Subcutaneous abdominal adipose tissue (tissue), 5 donors: Measurements from ENCODE around the gene LIPC.

ENCODE experiments used
- H3K27ac ChIP-seq: one replicate; pipeline ENCODE4 v1.7.0; 2013; ENCODE audit warnings: low read depth, mild to moderate bottlenecking, inconsistent platforms, low read length, moderate library complexity
- H3K27me3 ChIP-seq, 5 donors: one replicate each; pipeline ENCODE4 v1.7.0; 2013; ENCODE audit warnings: low read length in 5 of 5, inconsistent platforms in 1 of 5; ENCODE audit not compliant: control insufficient read depth in 5 of 5, insufficient read depth in 4 of 5
- H3K36me3 ChIP-seq, 5 donors: one replicate each; pipeline ENCODE4 v1.7.0; 2013; ENCODE audit warnings: low read length in 5 of 5; ENCODE audit not compliant: control insufficient read depth in 5 of 5, insufficient read depth in 5 of 5
- H3K4me1 ChIP-seq, 5 donors: one replicate each; pipeline ENCODE4 v1.7.0; 2013; ENCODE audit warnings: low read length in 5 of 5, mild to moderate bottlenecking in 3 of 5, moderate library complexity in 1 of 5; ENCODE audit not compliant: control insufficient read depth in 5 of 5, insufficient read depth in 5 of 5
- H3K4me3 ChIP-seq, 5 donors: one replicate each; pipeline ENCODE4 v1.7.0; 2013; ENCODE audit warnings: low read length in 5 of 5, low read depth in 1 of 5
- H3K9ac ChIP-seq, 5 donors: one replicate each; pipeline ENCODE4 v1.7.0; 2013; ENCODE audit warnings: low read length in 5 of 5, mild to moderate bottlenecking in 4 of 5, moderate library complexity in 3 of 5
- H3K9me3 ChIP-seq, 5 donors: one replicate each; pipeline ENCODE4 v1.7.0; 2013; ENCODE audit warnings: low read length in 5 of 5; ENCODE audit not compliant: control insufficient read depth in 5 of 5
- donor health status: healthy.
- donor health status: healthy.
- donor health status: healthy.
- donor health status: healthy.
- donor health status: healthy.

The LIPC gene

GRCh38 chr15:58494567-58494966, 62.8 kb downstream of the LIPC start:
- Histone ChIP-seq H3K4me1 (peaks cover 0 to 14% (median 12%) of the 10 kb centered on the region in 5 donors), H3K27ac (no peak overlapping the region), H3K9me3 (peaks cover 0 to 4% (median 2%) of the 10 kb centered on the region in 5 donors), H3K36me3 (no peaks in the 10 kb centered on the region), H3K9ac (no peak overlapping the region), H3K4me3 (no peak overlapping the region), H3K27me3 (no peaks in the 10 kb centered on the region)

DNA sequence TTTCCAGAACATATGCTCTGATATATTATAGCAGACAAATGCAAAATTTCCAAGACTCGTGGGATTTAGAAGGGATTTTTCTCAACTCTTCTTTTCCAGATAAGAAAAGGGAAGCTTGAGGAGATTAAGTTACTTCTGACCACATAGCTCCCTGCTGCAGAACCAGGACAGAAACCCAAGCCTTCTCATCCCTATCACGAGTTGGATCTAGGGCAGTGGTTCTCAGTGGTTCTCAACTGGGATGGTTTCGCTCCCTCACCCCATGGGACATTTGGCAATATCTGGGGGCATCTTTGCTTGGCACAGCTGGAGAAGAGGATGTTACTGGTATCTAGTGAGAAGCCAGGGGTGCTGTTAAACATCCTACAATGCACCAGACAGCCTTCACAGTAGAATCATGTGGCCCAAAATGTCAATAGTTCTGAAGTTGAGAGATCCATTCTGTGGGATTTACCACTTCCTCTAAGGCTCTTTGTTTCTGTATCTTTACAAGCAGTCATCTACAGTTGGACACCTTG, 64.2 kb downstream of the LIPC start:
- Histone ChIP-seq H3K4me1 (peaks cover 0 to 14% (median 10%) of the 10 kb centered on the region in 5 donors), H3K9me3 (no peaks in the 10 kb centered on the region), H3K36me3 (no peaks in the 10 kb centered on the region), H3K4me3 (no peak overlapping the region), H3K27me3 (no peaks in the 10 kb centered on the region), H3K9ac (no peak overlapping the region), H3K27ac (no peak overlapping the region)

- Histone ChIP-seq H3K9ac (no peak overlapping the region), H3K27ac (no peak overlapping the region), H3K36me3 (no peaks in the 10 kb centered on the region), H3K27me3 (peaks cover 0 to 2% (median 0%) of the 10 kb centered on the region in 5 donors), H3K9me3 (no peaks in the 10 kb centered on the region), H3K4me1 (peaks cover 0 to 4% (median 0%) of the 10 kb centered on the region in 5 donors), H3K4me3 (no peak overlapping the region)
Observed at GRCh38 chr15:58497046-58497785, 65.4 kb downstream of the LIPC start.

- Histone ChIP-seq H3K27ac (no peak overlapping the region), H3K9ac (no peak overlapping the region), H3K9me3 (no peaks in the 10 kb centered on the region), H3K27me3 (peaks cover 0 to 2% (median 0%) of the 10 kb centered on the region in 5 donors), H3K4me3 (no peak overlapping the region), H3K36me3 (no peaks in the 10 kb centered on the region), H3K4me1 (peaks cover 0 to 4% (median 0%) of the 10 kb centered on the region in 5 donors)
Observed at GRCh38 chr15:58498821-58499580, 67.2 kb downstream of the LIPC start.

- H3K27me3 ChIP-seq: peaks cover 0 to 2% (median 0%) of the 10 kb centered on the region in 5 donors
- H3K27ac ChIP-seq: no peak overlapping the region
- peaks cover 0 to 4% (median 0%) of the 10 kb centered on the region in 5 donors for H3K4me1 ChIP-seq
- H3K36me3 ChIP-seq: no peaks in the 10 kb centered on the region
- no peak overlapping the region for H3K9ac ChIP-seq
- no peak overlapping the region for H3K4me3 ChIP-seq
- no peaks in the 10 kb centered on the region for H3K9me3 ChIP-seq
Observed at GRCh38 chr15:58501006-58501405, 69.2 kb downstream of the LIPC start.

DNA sequence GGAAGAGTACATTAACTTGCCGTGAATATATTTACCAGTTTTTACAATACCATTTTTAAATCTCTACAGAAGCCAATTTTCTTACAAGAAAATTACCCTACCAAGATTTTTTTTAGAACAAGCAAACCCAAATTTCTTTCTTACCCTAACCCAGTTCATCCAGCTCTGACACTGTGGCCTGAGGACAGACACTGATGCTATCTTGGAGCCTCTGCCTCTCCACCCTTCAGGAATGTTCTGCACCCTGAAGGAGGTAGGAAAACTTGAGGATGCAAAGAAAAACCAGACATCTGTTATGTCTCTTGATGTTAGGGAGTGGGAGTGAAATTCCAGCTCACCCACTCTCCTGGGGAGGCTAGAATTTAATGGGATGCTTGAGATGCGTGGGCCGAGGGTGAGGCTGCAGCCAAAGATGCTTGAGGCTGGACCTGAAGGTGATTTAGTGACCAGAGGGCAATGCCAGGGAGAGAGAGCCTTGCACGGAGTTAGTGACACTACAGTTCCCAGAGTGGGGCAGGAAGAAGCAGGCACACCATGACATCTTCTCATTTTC, 69.9 kb downstream of the LIPC start:
- Histone ChIP-seq H3K9ac (no peak overlapping the region), H3K4me1 (peaks cover 0 to 4% (median 0%) of the 10 kb centered on the region in 5 donors), H3K36me3 (no peaks in the 10 kb centered on the region), H3K9me3 (no peaks in the 10 kb centered on the region), H3K4me3 (no peak overlapping the region), H3K27me3 (peaks cover 0 to 2% (median 0%) of the 10 kb centered on the region in 5 donors), H3K27ac (no peak overlapping the region)

DNA sequence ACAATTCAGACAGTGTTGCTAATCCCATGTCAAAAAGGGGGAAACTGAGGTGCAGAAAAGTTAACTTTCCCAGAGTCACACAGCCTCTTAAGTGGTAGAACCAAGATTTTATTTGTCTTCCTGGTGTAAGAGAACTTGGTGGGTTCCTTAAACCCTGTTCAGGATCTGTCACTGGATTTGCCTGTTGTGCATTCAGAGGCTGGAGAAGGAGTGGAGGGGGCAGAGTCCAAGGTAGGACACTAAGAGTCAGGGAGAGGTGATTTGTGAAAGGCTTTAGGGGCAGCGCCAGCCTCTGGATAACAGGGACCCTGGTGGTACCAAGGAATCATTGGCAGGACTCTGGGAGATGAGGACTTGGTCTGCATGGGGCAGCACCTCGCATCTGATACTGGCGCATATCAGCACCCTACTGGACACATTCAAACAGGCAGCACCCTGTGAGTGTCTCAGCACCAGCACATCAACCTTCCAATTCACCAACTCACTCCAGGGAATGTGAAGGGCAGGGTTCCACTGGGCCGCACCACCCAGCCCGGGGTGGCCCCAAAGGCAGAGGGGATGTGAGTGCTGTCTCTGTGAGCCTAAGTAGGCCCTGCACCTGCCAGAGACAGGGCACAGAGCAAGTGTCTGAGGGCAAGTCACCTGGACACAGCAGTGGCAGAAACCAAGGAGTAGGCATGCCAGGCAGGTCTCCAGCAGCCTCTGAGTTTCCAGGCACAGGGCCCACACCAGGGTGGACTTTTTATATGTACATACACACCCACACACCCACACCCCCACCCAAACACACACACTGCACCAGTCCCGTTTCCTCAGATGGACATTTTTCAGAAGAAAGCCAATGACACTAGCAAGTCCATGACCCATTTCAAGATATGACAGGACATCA, 71.6 kb downstream of the LIPC start:
- Histone ChIP-seq H3K27me3 (peaks cover 0 to 2% (median 0%) of the 10 kb centered on the region in 5 donors), H3K36me3 (no peaks in the 10 kb centered on the region), H3K4me1 (peaks cover 0 to 6% (median 2%) of the 10 kb centered on the region in 5 donors), H3K9ac (no peak overlapping the region), H3K27ac (no peak overlapping the region), H3K4me3 (no peak overlapping the region), H3K9me3 (no peaks in the 10 kb centered on the region)

- no peak overlapping the region for H3K9ac ChIP-seq
- H3K36me3 ChIP-seq: no peaks in the 10 kb centered on the region
- peaks cover 0 to 2% (median 0%) of the 10 kb centered on the region in 5 donors for H3K27me3 ChIP-seq
- H3K4me3 ChIP-seq: no peak overlapping the region
- H3K4me1 ChIP-seq: peaks cover 0 to 6% (median 0%) of the 10 kb centered on the region in 5 donors
- H3K27ac ChIP-seq: no peak overlapping the region
- no peaks in the 10 kb centered on the region for H3K9me3 ChIP-seq
Observed at GRCh38 chr15:58504674-58505234, 73.0 kb downstream of the LIPC start.

DNA sequence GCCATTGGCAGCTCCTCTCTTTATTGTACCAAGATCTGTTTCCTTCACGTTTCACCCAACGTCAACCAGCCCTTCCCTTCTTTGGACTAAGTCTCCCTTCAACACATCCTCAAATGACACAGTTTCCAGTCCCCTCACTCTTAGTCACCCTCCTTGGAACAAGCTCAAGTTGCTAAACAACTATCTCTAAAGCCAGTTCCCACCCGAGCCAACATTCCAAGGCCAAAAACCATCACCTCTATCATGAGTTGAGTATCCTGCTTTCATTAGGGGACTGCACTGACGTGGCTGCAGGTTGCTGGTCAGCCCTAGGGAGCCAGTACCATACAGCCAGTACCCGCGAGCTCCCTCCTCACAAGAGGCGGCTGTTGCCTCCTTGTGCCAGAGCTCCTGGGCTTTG, 73.8 kb downstream of the LIPC start:
- H3K27ac ChIP-seq: no peak overlapping the region
- H3K27me3 ChIP-seq: peaks cover 0 to 2% (median 0%) of the 10 kb centered on the region in 5 donors
- no peaks in the 10 kb centered on the region for H3K9me3 ChIP-seq
- peaks cover 0 to 6% (median 0%) of the 10 kb centered on the region in 5 donors for H3K4me1 ChIP-seq
- H3K36me3 ChIP-seq: no peaks in the 10 kb centered on the region
- H3K4me3 ChIP-seq: no peak overlapping the region
- H3K9ac ChIP-seq: no peak overlapping the region
